GM12891 (cell line): ENCODE measurements around the gene AP1M2.
"Not testable (repeated sequence)": the region's sequence is repeated elsewhere in the genome, so short reads cannot be mapped to it uniquely, and the experiment has no call there.

Source experiments
- PAX5 ChIP-seq: IDR thresholded peaks from 2 replicates; pipeline ENCODE4 v1.6.1; 2011; ENCODE audit warnings: low read length, moderate library complexity, mild to moderate bottlenecking; ENCODE audit not compliant: insufficient read depth, severe bottlenecking
- POLR2A ChIP-seq: IDR thresholded peaks from 2 replicates; pipeline ENCODE4 v1.6.1; 2011; ENCODE audit warnings: low read depth, low read length, control low read depth
- POLR2AphosphoS5 ChIP-seq: IDR thresholded peaks from 2 replicates; pipeline ENCODE4 v1.6.1; 2011; ENCODE audit warnings: low read depth, low read length, control low read depth
- TAF1 ChIP-seq: IDR thresholded peaks from 2 replicates; pipeline ENCODE4 v1.6.1; 2011; ENCODE audit warnings: low read depth, low read length, control low read depth

DNA sequence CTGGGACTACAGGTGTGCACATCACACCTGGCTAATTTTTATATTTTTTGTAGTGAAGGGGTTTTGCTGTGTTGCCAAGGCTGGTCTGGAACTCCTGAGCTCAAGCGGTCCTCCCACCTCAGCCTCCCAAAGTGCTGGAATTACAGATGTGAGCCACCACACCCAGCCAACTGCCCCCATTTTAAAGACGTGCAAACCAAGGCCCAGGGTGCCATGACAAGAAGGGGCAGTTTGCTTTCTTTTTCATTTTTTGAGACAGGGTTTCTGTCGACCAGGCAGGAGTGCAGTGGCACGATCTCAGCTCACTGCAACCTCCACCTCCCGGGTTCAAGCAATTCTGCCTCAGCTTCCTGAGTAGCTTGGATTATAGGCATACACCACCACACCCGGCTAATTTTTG, 13.3 kb downstream of the AP1M2 start:
- TF ChIP-seq POLR2A, TAF1, POLR2AphosphoS5, PAX5: not testable (repeated sequence)
